HEK293T (cell line): ENCODE results near the gene CDT1.

Source experiments
- ELF4 ChIP-seq: fragments of 450-650 bp; IDR thresholded peaks from 2 replicates; pipeline ENCODE4 v1.6.1; 2017; ENCODE audit warnings: antibody characterized with exemption
- PKNOX1 ChIP-seq: fragments of 450-650 bp; IDR thresholded peaks from 2 replicates; pipeline ENCODE4 v1.6.1; 2016

- TF ChIP-seq PKNOX1 (no peak), ELF4 (no peak)
Observed at GRCh38 chr16:88780142-88781062, 23.2 kb upstream of the CDT1 start.
